H1 (cell line): ENCODE data around the gene EGFLAM. TPM values are rescaled to one million over a fixed set of nuclear protein-coding genes. Genes with fewer than 3 reads are reported as not detected.

Experiments
- CHD1 ChIP-seq: IDR thresholded peaks from 2 replicates; pipeline ENCODE4 v1.6.1; 2012; ENCODE audit warnings: low read depth, low read length, improper control_type of control experiment
- CHD7 ChIP-seq: fragments of 300-600 bp; sonication (generic); IDR thresholded peaks from 2 replicates; pipeline ENCODE4 v1.7.1; 2012; ENCODE audit warnings: low read length, moderate library complexity, mild to moderate bottlenecking, inconsistent platforms; ENCODE audit not compliant: insufficient replicate concordance
- TBP ChIP-seq: IDR thresholded peaks from 2 replicates; pipeline ENCODE4 v1.6.1; 2011; ENCODE audit warnings: low read depth, low read length, improper control_type of control experiment
- USF2 ChIP-seq: IDR thresholded peaks from 2 replicates; pipeline ENCODE4 v1.6.1; 2011; ENCODE audit warnings: low read length, improper control_type of control experiment
- YY1 ChIP-seq: IDR thresholded peaks from 2 replicates; pipeline ENCODE4 v1.6.1; 2011; ENCODE audit warnings: low read depth, mild to moderate bottlenecking, low read length
- polyA plus RNA-seq, 7 experiments: library from polyadenylated mRNA; depleted of rRNA in 3 of 7; stranded (reverse) in 5 of 7; unstranded in 2 of 7; fragments of >200 nt in 5 of 7; fragments of 200-250 nt in 2 of 7; gene quantifications; 1 replicate in 5 of 7; 2 replicates in 1 of 7; 4 replicates in 1 of 7; pipeline versions ENCODE4 v1.2.1 to v1.2.3, GENCODE V29; 2011 to 2013; ENCODE audit warnings: missing spikeins in 2 of 7, mixed read lengths in 2 of 7
- total RNA-seq: library from RNA; stranded (reverse); fragmentation: NEBNext Ultra II Directional; extraction: Animal tissue kit (Norgen Biotek cat#: 25700); gene quantifications from 2 replicates; pipeline ENCODE4 v1.2.1, GENCODE V29; 2021
- TF ChIP-seq, protein P1 (sequence below): IDR thresholded peaks from 2 replicates; pipeline ENCODE4 v1.6.1; 2012; ENCODE audit warnings: inconsistent platforms

EGFLAM gene
- total and polyA plus RNA-seq, 2 of the 8 experiments (the other 6 are each of a cell fraction or from before 2014, with no cell fraction given), result 0.20 to 0.24 TPM

DNA sequence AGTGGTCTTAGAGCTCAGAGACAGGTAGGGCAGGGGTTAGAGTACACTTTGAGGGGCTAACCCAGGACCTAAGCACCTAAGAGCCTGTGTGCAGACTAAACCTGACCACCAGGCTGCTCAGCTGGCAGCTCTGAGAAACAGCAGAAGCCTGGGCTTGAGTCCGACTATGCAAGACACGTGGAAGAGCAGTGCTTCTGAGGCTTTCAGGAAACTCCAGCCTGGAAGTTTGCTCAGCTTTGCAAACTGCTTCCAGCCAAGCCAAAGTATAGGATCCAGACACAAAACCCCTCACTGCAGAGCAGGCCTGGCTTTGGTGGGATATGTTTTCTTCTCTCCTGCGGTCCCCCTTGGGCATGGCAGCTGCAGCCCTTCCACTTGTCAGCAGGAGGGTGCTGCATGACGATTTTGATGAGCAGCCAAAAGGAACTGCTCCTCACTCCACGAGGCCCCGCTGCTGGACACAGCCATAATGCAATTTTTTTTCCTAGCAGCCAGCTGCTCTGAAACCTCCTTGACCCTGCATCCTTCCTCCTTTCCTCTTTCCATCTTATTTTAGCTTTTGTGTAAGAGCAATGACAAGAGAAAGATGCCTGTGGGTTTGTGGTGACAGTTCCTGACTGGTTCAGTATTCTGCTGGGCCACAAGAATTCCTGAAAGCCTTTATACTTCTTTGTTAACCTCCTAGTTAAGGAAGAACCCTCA lies 175.0 kb downstream of the EGFLAM start (continued):
- no peak for TF ChIP-seq CHD7
- no peak for TF ChIP-seq CHD1
- TF ChIP-seq YY1, result no peak
- TF ChIP-seq USF2, result no peak
- TF ChIP-seq TBP, result no peak
- TF ChIP-seq, protein P1, sequence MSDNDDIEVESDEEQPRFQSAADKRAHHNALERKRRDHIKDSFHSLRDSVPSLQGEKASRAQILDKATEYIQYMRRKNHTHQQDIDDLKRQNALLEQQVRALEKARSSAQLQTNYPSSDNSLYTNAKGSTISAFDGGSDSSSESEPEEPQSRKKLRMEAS, result no peak
